Measurements from ENCODE around the gene PPP4R2.

- TF ChIP-seq, protein P1, sequence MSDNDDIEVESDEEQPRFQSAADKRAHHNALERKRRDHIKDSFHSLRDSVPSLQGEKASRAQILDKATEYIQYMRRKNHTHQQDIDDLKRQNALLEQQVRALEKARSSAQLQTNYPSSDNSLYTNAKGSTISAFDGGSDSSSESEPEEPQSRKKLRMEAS (IDR thresholded peaks at IDR 0.05): no peak
- TF ChIP-seq CTCF (IDR thresholded peaks at IDR 0.05; ENCODE audit: control extremely low read depth in 1 of 3, insufficient read depth in 1 of 3, low read depth in 1 of 3, low read length in 3 of 3) (no peak), CHD1 (IDR thresholded peaks at IDR 0.05; ENCODE audit: low read depth, low read length) (no peak), POLR2AphosphoS5 (IDR thresholded peaks at IDR 0.05; ENCODE audit: low read depth, low read length) (no peak), RFX5 (IDR thresholded peaks at IDR 0.05; ENCODE audit: borderline replicate concordance, low read depth, low read length) (no peak), TBP (IDR thresholded peaks at IDR 0.05; ENCODE audit: low read depth, low read length) (no peak), POLR2A (IDR thresholded peaks at IDR 0.05; ENCODE audit: control extremely low read depth in 1 of 2, low read depth in 2 of 2, low read length in 2 of 2) (no peak), SIN3A (conservative IDR thresholded peaks at IDR 0.05 in 1 of 2, IDR thresholded peaks at IDR 0.05 in 1 of 2; ENCODE audit: low read depth in 1 of 2, low read length in 2 of 2) (no peak), TCF12 (IDR thresholded peaks at IDR 0.05; ENCODE audit: low read depth, low read length) (no peak), ASH2L (IDR thresholded peaks at IDR 0.05; ENCODE audit: low read length) (no peak), BACH1 (IDR thresholded peaks at IDR 0.05; ENCODE audit: low read length) (no peak), EZH2 (IDR thresholded peaks at IDR 0.05; ENCODE audit: low read depth, low read length, severe bottlenecking) (no peak), EP300 (IDR thresholded peaks at IDR 0.05; ENCODE audit: borderline replicate concordance in 1 of 2, low read depth in 2 of 2, low read length in 2 of 2) (no peak)
Observed at GRCh38 chr3:73115806-73116205, 119.2 kb downstream of the PPP4R2 start.

All from H1 (cell line).